Endodermal cell (in vitro differentiated cells): ENCODE measurements around the gene BOLL. TPM values are rescaled to one million over a fixed set of nuclear protein-coding genes. Genes with fewer than 3 reads are reported as not detected.
"Not testable (repeated sequence)": the region's sequence is repeated elsewhere in the genome, so short reads cannot be mapped to it uniquely, and the experiment has no call there.

ENCODE experiments used
- DNase-seq: peaks from one replicate; pipeline ENCODE4 v3.0.0-alpha.2; 2017
- H3K27ac ChIP-seq: 2 replicates; pipeline ENCODE4 v1.5.1; 2013; ENCODE audit warnings: mild to moderate bottlenecking, low read depth, low read length, moderate library complexity
- H3K27me3 ChIP-seq: 2 replicates; pipeline ENCODE4 v1.6.1; 2013; ENCODE audit warnings: mild to moderate bottlenecking, low read length, moderate library complexity; ENCODE audit not compliant: insufficient read depth, control insufficient read depth, poor library complexity, severe bottlenecking
- H3K36me3 ChIP-seq: 2 replicates; pipeline ENCODE4 v1.7.0; 2013; ENCODE audit warnings: mild to moderate bottlenecking, low read length, moderate library complexity; ENCODE audit not compliant: control insufficient read depth, insufficient read depth
- H3K4me1 ChIP-seq: one replicate; pipeline ENCODE4 v1.7.0; 2013; ENCODE audit warnings: low read length; ENCODE audit not compliant: control insufficient read depth, insufficient read depth
- H3K4me3 ChIP-seq: 2 replicates; pipeline ENCODE4 v1.5.1; 2013; ENCODE audit warnings: mild to moderate bottlenecking, low read length, moderate library complexity
- H3K9ac ChIP-seq: 2 replicates; pipeline ENCODE4 v1.6.1; 2013; ENCODE audit warnings: mild to moderate bottlenecking, low read length, moderate library complexity; ENCODE audit not compliant: poor library complexity, severe bottlenecking; ENCODE audit errors: extremely low read depth
- H3K9me3 ChIP-seq: 2 replicates; pipeline ENCODE4 v1.6.1; 2013; ENCODE audit warnings: mild to moderate bottlenecking, low read length, moderate library complexity; ENCODE audit not compliant: control insufficient read depth
- H3K27ac Mint-ChIP-seq: 2 replicates; pipeline ENCODE4 v1.8.0; 2020; ENCODE audit warnings: mixed read lengths
- H3K27me3 Mint-ChIP-seq: 2 replicates; pipeline ENCODE4 v1.8.0; 2021; ENCODE audit warnings: mild to moderate bottlenecking, mixed read lengths; ENCODE audit not compliant: insufficient read depth
- H3K36me3 Mint-ChIP-seq: 2 replicates; pipeline ENCODE4 v1.8.0; 2020; ENCODE audit warnings: low read depth, mixed read lengths
- H3K4me1 Mint-ChIP-seq: 2 replicates; pipeline ENCODE4 v1.8.0; 2020; ENCODE audit warnings: mixed read lengths
- H3K4me3 Mint-ChIP-seq: 2 replicates; pipeline ENCODE4 v1.8.0; 2020; ENCODE audit warnings: mild to moderate bottlenecking, moderate library complexity, mixed read lengths
- H3K9me3 Mint-ChIP-seq: 2 replicates; pipeline ENCODE4 v1.8.0; 2020; ENCODE audit warnings: mild to moderate bottlenecking, mixed read lengths
- CTCF ChIP-seq: fragments of 200-600 bp; sonication (generic); conservative IDR thresholded peaks from 2 replicates; pipeline ENCODE4 v1.5.0; 2021; ENCODE audit warnings: antibody characterized with exemption, mild to moderate bottlenecking
- WGBS, 2 experiments: methylation state at CpG; one replicate each; pipeline versions ENCODE4 v1.1.5 to v1.1.7; 2013; ENCODE audit warnings: missing lambda C conversion rate in 2 of 2, mixed read lengths in 1 of 2; ENCODE audit not compliant: insufficient coverage in 1 of 2, insufficient read length in 1 of 2; 5-methylcytosine and 5-hydroxymethylcytosine counted together
- total RNA-seq, 2 donors: library from RNA; stranded (reverse); fragmentation: NEBNext Ultra II Directional in 1 of 2; extraction: Animal tissue kit (Norgen Biotek cat#: 25700) in 1 of 2; gene quantifications; 2 replicates in 1 of 2; 3 replicates in 1 of 2; pipeline ENCODE4 v1.2.1, GENCODE V29; 2021

The BOLL gene
- total RNA-seq, 2 donors from 2014 or later: not detected

GRCh38 chr2:197705121-197705911 is 79.8 kb downstream of the BOLL start, which contains the start of gene MARS2:
MARS2 (plus strand) TSS chr2:197705369; CDS start chr2:197705406, 37 bp downstream.
- H3K9me3 Mint-ChIP-seq: no peaks in the 10 kb centered on the region
- Histone ChIP-seq H3K4me3 (peak within 1 kb of the TSS; percentile 96), H3K27me3 (no peaks in the 10 kb centered on the region), H3K9me3 (no peaks in the 10 kb centered on the region), H3K36me3 (peaks cover 5% of the 10 kb centered on the region), H3K9ac (peak within 1 kb of the TSS; percentile 69), H3K27ac (peak within 1 kb of the TSS; percentile 62), H3K4me1 (peaks cover 1% of the 10 kb centered on the region)
- DNase-seq: peak; percentile 96
- H3K27me3 Mint-ChIP-seq: no peaks in the 10 kb centered on the region
- TF ChIP-seq CTCF: no peak
- 0% methylated on average over 18 to 86 of the region's 86 CpGs for WGBS, 2 experiments
- H3K36me3 Mint-ChIP-seq: no peaks in the 10 kb centered on the region
- peak within 1 kb of the TSS; percentile 94 for H3K27ac Mint-ChIP-seq
- peak within 1 kb of the TSS; percentile 88 for H3K4me3 Mint-ChIP-seq
- peaks cover 34% of the 10 kb centered on the region for H3K4me1 Mint-ChIP-seq

DNA sequence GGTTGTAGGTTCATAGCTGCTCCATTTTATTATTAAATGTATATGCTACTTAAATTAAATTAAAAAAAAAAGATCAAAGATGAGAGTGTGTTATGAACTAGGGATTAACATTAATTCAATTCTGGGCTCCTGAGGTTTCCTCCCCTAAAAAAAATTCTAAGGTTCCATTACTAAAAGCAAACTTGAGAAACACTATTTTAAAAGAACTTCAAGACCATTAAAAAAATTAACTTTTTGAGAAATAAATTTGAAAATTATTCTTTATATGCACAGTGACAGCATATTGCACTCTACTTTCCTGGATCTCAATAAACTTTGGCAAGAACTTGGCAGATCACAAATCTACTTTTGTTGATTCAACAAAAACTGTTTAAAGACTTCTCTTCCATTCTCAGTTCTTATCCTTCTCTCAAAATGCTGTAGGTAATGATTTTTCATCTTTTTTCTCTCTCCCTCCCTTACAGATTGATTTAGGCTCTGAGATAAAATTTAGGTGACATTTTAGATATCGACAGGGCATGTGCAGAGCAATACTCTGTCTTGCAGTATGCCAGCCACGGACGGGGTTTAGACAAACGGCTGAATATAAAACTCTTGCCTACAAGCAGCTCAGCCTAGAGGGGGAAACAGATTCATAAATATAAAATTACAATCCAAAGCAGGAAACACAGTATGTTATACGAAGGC is 80.5 kb downstream of the BOLL start:
- Histone ChIP-seq H3K9me3 (no peaks in the 10 kb centered on the region), H3K36me3 (peaks cover under 1% of the 10 kb centered on the region), H3K27me3 (no peaks in the 10 kb centered on the region), H3K4me1 (no peaks in the 10 kb centered on the region), H3K4me3 (peak overlapping the region; percentile 96), H3K9ac (peak overlapping the region; percentile 69), H3K27ac (peak overlapping the region; percentile 62)
- H3K36me3 Mint-ChIP-seq: no peaks in the 10 kb centered on the region
- 0 to 3% methylated on average over 1 to 5 of the region's 5 CpGs for WGBS, 2 experiments
- no peaks in the 10 kb centered on the region for H3K27me3 Mint-ChIP-seq
- no peak for DNase-seq
- H3K4me3 Mint-ChIP-seq: peak overlapping the region; percentile 88
- no peaks in the 10 kb centered on the region for H3K9me3 Mint-ChIP-seq
- no peak for TF ChIP-seq CTCF
- H3K27ac Mint-ChIP-seq: peak overlapping the region; percentile 94
- H3K4me1 Mint-ChIP-seq: peaks cover 27% of the 10 kb centered on the region

DNA sequence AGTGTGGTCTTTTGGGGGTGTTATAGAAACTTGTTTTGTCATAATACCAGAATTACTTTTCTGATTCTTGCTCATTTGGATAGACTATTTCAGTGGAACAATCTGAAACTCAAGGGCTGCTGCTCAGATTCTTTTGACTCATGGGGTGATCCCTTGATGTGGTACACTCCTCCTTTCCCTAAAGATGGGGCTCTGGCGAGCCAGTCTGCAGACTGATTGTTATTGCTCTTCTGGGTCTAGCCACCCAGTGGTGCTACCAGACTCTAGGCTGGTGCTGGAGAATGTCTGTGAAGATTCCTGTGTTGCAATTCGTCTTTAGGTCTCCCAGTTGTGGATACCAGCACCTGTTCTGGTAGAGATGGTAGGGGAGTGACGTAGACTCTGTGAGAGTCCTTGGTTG is 84.2 kb downstream of the BOLL start:
- 91% methylated on average over 3 of the region's 3 CpGs; no CpG with 5 or more reads in 1 of the 2 experiments for WGBS, 2 experiments
- TF ChIP-seq CTCF: peak; percentile 11
- Histone ChIP-seq H3K27ac (no peak overlapping the region), H3K9ac (no peak overlapping the region), H3K4me1 (no peaks in the 10 kb centered on the region), H3K36me3 (no peaks in the 10 kb centered on the region), H3K27me3 (no peaks in the 10 kb centered on the region), H3K4me3 (no peak overlapping the region), H3K9me3 (no peaks in the 10 kb centered on the region)
- Mint-ChIP-seq H3K9me3 (peaks cover 16% of the 10 kb centered on the region), H3K36me3 (peaks cover 10% of the 10 kb centered on the region), H3K4me3 (no peak overlapping the region), H3K4me1 (no peaks in the 10 kb centered on the region), H3K27me3 (no peaks in the 10 kb centered on the region), H3K27ac (peak overlapping the region; percentile 26)
- no peak for DNase-seq

DNA sequence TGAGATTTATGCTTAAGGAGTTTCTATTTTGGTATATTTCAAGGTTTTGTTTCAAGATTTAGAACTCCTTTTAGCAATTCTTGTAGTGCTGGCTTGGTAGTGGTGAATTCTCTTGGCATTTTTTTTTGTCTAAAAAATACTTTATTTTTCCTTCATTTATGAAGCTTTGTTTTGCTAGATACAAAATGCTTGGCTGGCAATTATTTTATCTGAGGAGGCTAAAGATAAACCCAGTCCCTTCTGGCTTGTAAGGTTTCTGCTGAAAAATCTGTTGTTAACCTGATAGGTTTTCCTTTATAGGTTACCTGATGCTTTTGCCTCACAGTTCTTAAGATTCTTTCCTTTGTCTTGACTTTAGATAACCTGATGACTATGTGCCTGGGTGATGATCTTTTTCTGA is 85.4 kb downstream of the BOLL start:
- H3K9ac ChIP-seq, H3K4me3 Mint-ChIP-seq, H3K36me3 ChIP-seq, H3K27me3 Mint-ChIP-seq, H3K27me3 ChIP-seq, H3K4me3 ChIP-seq, H3K27ac Mint-ChIP-seq, H3K9me3 ChIP-seq, H3K4me1 ChIP-seq, H3K27ac ChIP-seq, DNase-seq, H3K4me1 Mint-ChIP-seq: not testable (repeated sequence)
- Mint-ChIP-seq H3K9me3 (peaks cover 21% of the 10 kb centered on the region), H3K36me3 (peaks cover 14% of the 10 kb centered on the region)

DNA sequence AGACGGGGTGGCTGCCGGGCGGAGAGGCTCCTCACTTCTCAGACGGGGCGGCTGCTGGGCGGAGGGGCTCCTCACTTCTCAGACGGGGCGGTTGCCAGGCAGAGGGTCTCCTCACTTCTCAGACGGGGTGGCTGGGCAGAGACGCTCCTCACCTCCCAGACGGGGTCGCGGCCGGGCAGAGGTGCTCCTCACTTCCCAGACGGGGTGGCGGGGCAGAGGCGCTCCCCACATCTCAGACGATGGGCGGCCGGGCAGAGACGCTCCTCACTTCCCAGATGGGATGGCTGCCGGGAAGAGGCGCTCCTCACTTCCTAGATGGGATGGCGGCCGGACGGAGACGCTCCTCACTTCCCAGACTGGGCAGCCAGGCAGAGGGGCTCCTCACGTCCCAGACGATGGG is 88.5 kb downstream of the BOLL start:
- Mint-ChIP-seq H3K9me3 (peaks cover 36% of the 10 kb centered on the region), H3K36me3 (peaks cover 19% of the 10 kb centered on the region)
- not testable (repeated sequence) for H3K9me3 ChIP-seq, DNase-seq, H3K27me3 Mint-ChIP-seq, H3K27ac ChIP-seq, H3K4me3 Mint-ChIP-seq, H3K36me3 ChIP-seq, H3K4me3 ChIP-seq, H3K27ac Mint-ChIP-seq, H3K4me1 Mint-ChIP-seq, H3K9ac ChIP-seq, H3K27me3 ChIP-seq, H3K4me1 ChIP-seq
- 93% methylated on average over 17 of the region's 29 CpGs; no CpG with 5 or more reads in 1 of the 2 experiments for WGBS, 2 experiments
